ENCODE data around the gene CD63. TPM values are rescaled to one million over a fixed set of nuclear protein-coding genes. Genes with fewer than 3 reads are reported as not detected.

Gene CD63
- total RNA-seq, 8 experiments from 2014 or later, result 313 to 1,570 (median 525) TPM

DNA sequence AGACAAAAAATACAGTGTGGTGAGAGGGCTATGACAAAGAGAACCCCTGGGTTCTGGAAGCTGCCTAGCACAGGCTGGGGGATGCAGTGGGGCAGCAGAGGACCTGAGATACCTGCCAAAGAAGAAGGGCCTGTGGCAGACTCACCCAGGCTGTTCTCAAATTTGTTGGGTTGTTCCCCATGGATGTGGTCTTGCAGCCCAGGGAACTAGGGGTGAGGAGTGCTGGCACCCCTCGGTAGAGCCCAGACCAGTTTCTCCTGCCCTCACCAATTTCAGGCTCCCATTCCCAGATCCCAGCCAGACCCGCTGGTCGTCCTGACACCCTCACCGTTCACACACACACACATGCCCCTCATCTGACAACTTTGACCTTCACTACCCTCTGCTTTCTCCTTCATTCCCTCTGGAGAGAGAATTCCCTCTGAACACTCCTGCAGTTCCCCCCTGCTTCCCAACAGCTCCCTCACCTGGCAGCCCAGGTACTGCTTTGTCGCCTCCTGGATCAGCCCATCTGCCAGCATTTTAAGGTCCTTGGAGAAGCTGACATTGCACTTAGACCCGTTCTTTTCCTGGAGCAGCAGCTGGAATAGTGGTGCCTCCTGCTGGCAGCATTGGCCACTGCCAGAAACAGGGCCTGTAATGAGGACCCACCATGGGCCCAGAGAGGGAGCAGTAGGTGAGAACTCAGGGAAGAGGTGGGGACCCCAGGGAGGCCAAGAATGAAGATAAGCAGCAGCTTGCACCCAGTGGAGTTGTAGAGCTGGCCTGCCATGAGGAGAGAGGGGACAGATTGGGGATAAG lies 8.2 kb upstream of the CD63 start:
- H3K27ac ChIP-seq, result peak overlapping the region; percentile 76 to 84

GRCh38 chr12:55736076-55736475 lies 7.3 kb upstream of the CD63 start:
- Histone ChIP-seq H3K27ac (no peak overlapping the region), H3K4me1 (replicated peaks in 1 of 2) (peaks cover 4 to 16% of the 10 kb centered on the region in 2 donors), H3K4me3 (no peak overlapping the region)
- no peak for ATAC-seq (replicated peaks in 6 of 8)
- in situ Hi-C loops (cut with MboI; ENCODE audit: low pct_unique_long_range_greater_than_20kb in 2 of 9, low sequenced_read_pairs in 9 of 9, unreplicated experiment in 9 of 9), result loop anchor here in 5 of 9 experiments (10.0 to 25.0 kb wide), 3 partner anchors 201 to 301 kb away; partner anchors contain the start of genes DGKA (in 3 of the 5), PYM1 (in 3 of the 5) and RPS26 (in 2 of the 5)
- WGBS, 10 experiments, result 20 to 100% (median 63%) methylated on average over 1 to 2 of the region's 3 CpGs; no CpG with 5 or more reads in 6 of the 10 experiments

More for the DNA sequence above, 8.2 kb upstream of the CD63 start:
- WGBS, 10 experiments, result 0 to 100% (median 40%) methylated on average over 1 to 3 of the region's 6 CpGs; no CpG with 5 or more reads in 1 of the 10 experiments
- in situ Hi-C loops (cut with MboI; ENCODE audit: low pct_unique_long_range_greater_than_20kb in 2 of 9, low sequenced_read_pairs in 9 of 9, unreplicated experiment in 9 of 9), result loop anchor here in 5 of 9 experiments (10.0 to 25.0 kb wide), 3 partner anchors 200 to 300 kb away; partner anchors contain the start of genes DGKA (in 3 of the 5), PYM1 (in 3 of the 5) and RPS26 (in 2 of the 5)
- ATAC-seq (replicated peaks in 6 of 8), result peak; percentile 23 to 69 (median 37)
- peak overlapping the region; percentile 33 to 54 (median 37) for H3K4me3 ChIP-seq
- H3K4me1 ChIP-seq (replicated peaks in 1 of 2), result peaks cover 4 to 18% of the 10 kb centered on the region in 2 donors

DNA sequence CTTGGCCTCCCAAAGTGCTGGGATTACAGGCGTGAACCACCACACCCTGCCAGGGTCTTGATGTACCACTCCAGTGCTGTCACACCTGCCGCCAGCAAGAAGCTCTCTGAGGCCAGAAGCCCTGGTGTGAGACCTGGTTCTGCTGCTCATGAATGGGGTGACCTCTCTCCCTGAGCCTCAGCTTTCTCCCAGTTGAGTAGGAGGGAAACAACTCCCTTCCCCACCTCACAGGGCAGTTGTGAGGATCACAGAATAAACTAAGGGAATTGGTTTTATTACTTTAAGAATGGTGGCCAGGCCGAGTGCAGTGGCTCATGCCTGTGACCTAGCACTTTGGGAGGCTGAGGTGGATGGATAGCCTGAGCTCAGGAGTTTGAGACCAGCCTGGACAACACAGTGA lies 5.8 kb upstream of the CD63 start:
- WGBS, 10 experiments, result 60 to 100% (median 90%) methylated on average over 1 to 2 of the region's 3 CpGs; no CpG with 5 or more reads in 7 of the 10 experiments
- ATAC-seq (replicated peaks in 6 of 8), result no peak
- in situ Hi-C loops (cut with MboI; ENCODE audit: low pct_unique_long_range_greater_than_20kb in 2 of 9, low sequenced_read_pairs in 9 of 9, unreplicated experiment in 9 of 9), result loop anchor here in 5 of 9 experiments (10.0 to 25.0 kb wide), 3 partner anchors 203 to 303 kb away; partner anchors contain the start of genes DGKA (in 3 of the 5), PYM1 (in 3 of the 5) and RPS26 (in 2 of the 5)
- no peak overlapping the region for H3K27ac ChIP-seq
- H3K4me3 ChIP-seq, result no peak overlapping the region
- H3K4me1 ChIP-seq (replicated peaks in 1 of 2), result peaks cover 12 to 16% of the 10 kb centered on the region in 2 donors

DNA sequence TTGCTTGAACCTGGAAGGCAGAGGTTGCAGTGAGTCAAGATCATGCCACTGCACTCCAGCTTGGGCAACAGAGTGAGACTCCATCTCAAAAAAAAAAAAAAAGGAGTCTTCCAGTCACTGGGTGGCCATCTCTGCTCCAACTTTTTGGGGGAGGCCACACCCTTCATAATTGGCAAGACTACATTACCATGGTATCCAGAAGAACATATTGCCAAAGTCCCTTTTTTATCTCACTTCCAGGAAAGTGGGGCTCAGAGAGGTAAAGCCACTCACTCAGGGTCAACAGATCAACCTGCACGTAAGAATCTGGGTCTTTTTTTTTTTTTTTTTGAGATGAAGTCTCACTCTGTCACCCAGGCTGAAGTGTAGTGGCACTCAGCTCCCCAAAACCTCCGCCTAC lies 5.0 kb upstream of the CD63 start:
- 50 to 100% (median 100%) methylated on average over 1 to 2 of the region's 2 CpGs; no CpG with 5 or more reads in 4 of the 10 experiments for WGBS, 10 experiments
- no peak for ATAC-seq (replicated peaks in 6 of 8)
- in situ Hi-C loops (cut with MboI; ENCODE audit: low pct_unique_long_range_greater_than_20kb in 2 of 9, low sequenced_read_pairs in 9 of 9, unreplicated experiment in 9 of 9), result loop anchor here in 5 of 9 experiments (10.0 to 25.0 kb wide), 3 partner anchors 203 to 303 kb away; partner anchors contain the start of genes DGKA (in 3 of the 5), PYM1 (in 3 of the 5) and RPS26 (in 2 of the 5)
- Histone ChIP-seq H3K4me3 (no peak overlapping the region), H3K27ac (no peak overlapping the region), H3K4me1 (replicated peaks in 1 of 2) (peaks cover 12 to 16% of the 10 kb centered on the region in 2 donors)

- Histone ChIP-seq H3K4me1 (replicated peaks in 1 of 2) (peaks cover 12 to 16% of the 10 kb centered on the region in 2 donors), H3K27ac (no peak overlapping the region), H3K4me3 (no peak overlapping the region)
- no peak for ATAC-seq (replicated peaks in 6 of 8)
- in situ Hi-C loops (cut with MboI; ENCODE audit: low pct_unique_long_range_greater_than_20kb in 2 of 9, low sequenced_read_pairs in 9 of 9, unreplicated experiment in 9 of 9), result loop anchor here in 5 of 9 experiments (10.0 to 25.0 kb wide), 3 partner anchors 204 to 304 kb away; partner anchors contain the start of genes DGKA (in 3 of the 5), PYM1 (in 3 of the 5) and RPS26 (in 2 of the 5)
- WGBS, 10 experiments, result 75 to 100% (median 90%) methylated on average over 1 to 7 of the region's 14 CpGs; no CpG with 5 or more reads in 3 of the 10 experiments
These were observed 4.3 kb upstream of the CD63 start for GRCh38 chr12:55733021-55733555.

- no peak overlapping the region for H3K27ac ChIP-seq
- 80 to 100% (median 84%) methylated on average over 1 to 2 of the region's 4 CpGs; no CpG with 5 or more reads in 6 of the 10 experiments for whole genome bisulfite sequencing, 10 experiments
- in situ Hi-C loops (cut with MboI; ENCODE audit: low pct_unique_long_range_greater_than_20kb in 2 of 9, low sequenced_read_pairs in 9 of 9, unreplicated experiment in 9 of 9), result loop anchor here in 5 of 9 experiments (10.0 to 25.0 kb wide), 3 partner anchors 205 to 305 kb away; partner anchors contain the start of genes DGKA (in 3 of the 5), PYM1 (in 3 of the 5) and RPS26 (in 2 of the 5)
- peaks cover 14% of the 10 kb centered on the region in 2 donors for H3K4me1 ChIP-seq (replicated peaks in 1 of 2)
- H3K4me3 ChIP-seq, result no peak overlapping the region
- ATAC-seq (replicated peaks in 6 of 8), result no peak
These were observed 3.5 kb upstream of the CD63 start for GRCh38 chr12:55732288-55732687.

DNA sequence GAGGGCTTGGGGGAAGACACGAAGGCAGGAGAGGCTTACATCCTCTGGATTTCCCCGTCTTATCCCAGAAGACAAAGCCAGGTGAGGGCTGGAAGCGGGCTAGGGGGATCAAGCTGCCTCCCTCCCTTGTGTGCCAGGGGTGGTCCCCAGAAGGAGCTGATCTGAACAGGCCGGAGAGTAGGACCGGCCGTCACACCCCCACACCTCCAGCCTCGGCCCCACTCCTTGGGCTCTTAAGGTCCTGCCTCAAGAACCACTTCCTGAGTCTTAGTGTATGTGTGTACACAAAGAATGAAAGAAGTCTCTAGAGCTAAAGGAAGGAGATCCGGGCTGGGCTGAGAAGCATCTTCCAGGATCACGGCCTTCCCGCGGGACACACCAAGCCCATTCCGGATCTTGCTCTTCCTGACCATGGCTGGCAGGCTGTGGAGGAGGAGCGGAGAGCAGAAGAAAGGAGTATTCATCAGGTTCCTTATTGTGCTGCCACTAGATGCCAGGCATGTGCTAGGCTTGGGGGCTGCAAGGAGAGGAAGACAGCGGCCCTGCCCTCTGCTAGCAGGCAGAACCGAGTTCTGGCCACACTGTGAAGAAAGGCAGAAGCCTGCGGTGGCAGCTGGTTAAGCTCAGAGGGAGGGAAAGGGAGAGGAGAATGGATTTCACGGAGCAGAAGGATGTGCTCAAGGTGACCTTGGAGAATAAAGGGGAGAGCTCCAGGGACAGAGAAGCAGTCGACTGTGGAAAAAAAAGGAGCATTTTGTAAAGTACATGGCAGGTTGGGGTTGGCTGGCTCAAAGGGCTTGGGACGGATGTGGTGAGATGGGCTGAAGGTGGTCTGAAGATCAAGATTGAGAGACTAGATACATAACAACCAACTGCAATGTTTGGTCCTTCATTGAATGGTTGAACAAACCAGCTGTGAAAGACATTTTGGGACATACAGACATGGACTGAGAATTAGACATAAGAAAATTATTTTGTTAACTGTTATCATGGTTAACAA lies 1.3 kb upstream of the CD63 start:
- WGBS, 10 experiments, result 2 to 22% (median 13%) methylated on average over 4 to 11 of the region's 19 CpGs; no CpG with 5 or more reads in 1 of the 10 experiments
- in situ Hi-C loops (cut with MboI; ENCODE audit: low pct_unique_long_range_greater_than_20kb in 2 of 9, low sequenced_read_pairs in 9 of 9, unreplicated experiment in 9 of 9), result loop anchor here in 5 of 9 experiments (10.0 to 25.0 kb wide), 3 partner anchors 207 to 307 kb away; partner anchors contain the start of genes DGKA (in 3 of the 5), PYM1 (in 3 of the 5) and RPS26 (in 2 of the 5)
- ATAC-seq (replicated peaks in 6 of 8), result peak; percentile 5 to 26 (median 22)
- H3K4me3 ChIP-seq, result peak overlapping the region; percentile 53 to 98 (median 67)
- peaks cover 10 to 18% of the 10 kb centered on the region in 2 donors for H3K4me1 ChIP-seq (replicated peaks in 1 of 2)
- peak overlapping the region; percentile 95 to 96 for H3K27ac ChIP-seq

- in situ Hi-C loops (cut with MboI; ENCODE audit: low pct_unique_long_range_greater_than_20kb in 2 of 9, low sequenced_read_pairs in 9 of 9, unreplicated experiment in 9 of 9), result loop anchor here in 4 of 9 experiments (25.0 kb wide), 2 partner anchors 209 to 309 kb away; partner anchors contain the start of genes DGKA (in 3 of the 4), PYM1 (in 3 of the 4) and RPS26 (in 2 of the 4)
- H3K4me1 ChIP-seq (replicated peaks in 1 of 2), result peaks cover 10 to 18% of the 10 kb centered on the region in 2 donors
- WGBS, 10 experiments, result 0 to 20% methylated on average over 1 to 4 of the region's 61 CpGs; no CpG with 5 or more reads in 8 of the 10 experiments
These were observed 447 bp downstream of the CD63 start for GRCh38 chr12:55728186-55728938.

GRCh38 chr12:55727643-55728185 lies 1.1 kb downstream of the CD63 start:
- H3K4me1 ChIP-seq (replicated peaks in 1 of 2), result peaks cover 10 to 18% of the 10 kb centered on the region in 2 donors
- 13% methylated on average over 6 of the region's 9 CpGs; no CpG with 5 or more reads in 9 of the 10 experiments for whole genome bisulfite sequencing, 10 experiments

More at GRCh38 chr12:55728186-55728938, 447 bp downstream of the CD63 start:
- H3K27ac ChIP-seq, result peak overlapping the region; percentile 95 to 96
- peak overlapping the region; percentile 53 to 98 (median 67) for H3K4me3 ChIP-seq
- peak; percentile 6 to 48 (median 35) for ATAC-seq (replicated peaks in 6 of 8)

DNA sequence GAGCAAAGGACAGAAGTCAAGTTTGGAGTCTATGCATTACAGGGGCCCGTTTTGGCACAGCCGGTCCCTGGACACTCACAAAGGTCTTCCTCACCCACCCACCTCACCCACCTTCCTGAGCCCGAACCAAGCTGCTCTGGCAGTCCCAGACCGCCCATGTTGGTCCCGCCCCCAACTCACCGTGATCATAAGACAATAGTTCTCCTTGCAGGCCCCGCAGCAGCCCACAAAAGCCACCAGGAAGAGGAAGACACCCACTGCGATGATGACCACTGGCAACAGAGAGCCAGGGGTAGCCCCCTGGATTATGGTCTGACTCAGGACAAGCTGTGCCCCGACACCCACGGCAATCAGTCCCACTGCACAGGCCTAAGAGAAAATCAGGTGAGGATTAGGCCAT lies 1.8 kb downstream of the CD63 start:
- no peak overlapping the region for H3K27ac ChIP-seq
- 0 to 78% (median 36%) methylated on average over 2 to 5 of the region's 10 CpGs; no CpG with 5 or more reads in 6 of the 10 experiments for WGBS, 10 experiments
- in situ Hi-C loops (cut with MboI; ENCODE audit: low pct_unique_long_range_greater_than_20kb in 2 of 9, low sequenced_read_pairs in 9 of 9, unreplicated experiment in 9 of 9), result loop anchor here in 4 of 9 experiments (25.0 kb wide), 2 partner anchors 210 to 310 kb away; partner anchors contain the start of genes DGKA (in 3 of the 4), PYM1 (in 3 of the 4) and RPS26 (in 2 of the 4)
- no peak for ATAC-seq (replicated peaks in 6 of 8)
- peaks cover 10 to 18% of the 10 kb centered on the region in 2 donors for H3K4me1 ChIP-seq (replicated peaks in 1 of 2)
- peak overlapping the region; percentile 53 to 98 (median 67) for H3K4me3 ChIP-seq

More at GRCh38 chr12:55727643-55728185, 1.1 kb downstream of the CD63 start:
- peak in 3 of 8 experiments; percentile 0 to 20 (median 1) for ATAC-seq (replicated peaks in 6 of 8)
- peak overlapping the region; percentile 53 to 98 (median 67) for H3K4me3 ChIP-seq
- peak overlapping the region; percentile 95 to 96 for H3K27ac ChIP-seq
- in situ Hi-C loops (cut with MboI; ENCODE audit: low pct_unique_long_range_greater_than_20kb in 2 of 9, low sequenced_read_pairs in 9 of 9, unreplicated experiment in 9 of 9), result loop anchor here in 4 of 9 experiments (25.0 kb wide), 2 partner anchors 210 to 310 kb away; partner anchors contain the start of genes DGKA (in 3 of the 4), PYM1 (in 3 of the 4) and RPS26 (in 2 of the 4)

Measured in motor neuron (in vitro differentiated cells).